Stimulated activated CD8-positive, alpha-beta memory T cell treated with anti-CD3 and anti-CD28 coated beads, Interleukin-15, amount 100 ng/mL, for 24 hours (primary cell): ENCODE results near the gene RAD54L.
"Not testable (repeated sequence)": the region's sequence is repeated elsewhere in the genome, so short reads cannot be mapped to it uniquely, and the experiment has no call there.

Experiments
- DNase-seq: peaks from one replicate; pipeline ENCODE4 v3.0.0-alpha.2; 2020; ENCODE audit warnings: low read depth

RAD54L gene

GRCh38 chr1:46285730-46286477 is 38.3 kb downstream of the RAD54L start:
- DNase-seq, result no peak

GRCh38 chr1:46288485-46289133 is 41.0 kb downstream of the RAD54L start:
- DNase-seq, result no peak

- no peak for DNase-seq
Measured at GRCh38 chr1:46289134-46289494, 41.6 kb downstream of the RAD54L start.

- no peak for DNase-seq
Measured at GRCh38 chr1:46289976-46290375, 42.4 kb downstream of the RAD54L start.

- no peak for DNase-seq
Measured at GRCh38 chr1:46295306-46295705, 47.7 kb downstream of the RAD54L start.

GRCh38 chr1:46298387-46298786 is 50.8 kb downstream of the RAD54L start:
- no peak for DNase-seq

- DNase-seq, result no peak
Measured at GRCh38 chr1:46300673-46301405, 53.3 kb downstream of the RAD54L start.

- DNase-seq, result no peak
Measured at GRCh38 chr1:46301406-46301807, 53.8 kb downstream of the RAD54L start.

GRCh38 chr1:46301808-46302640 is 54.5 kb downstream of the RAD54L start:
- peak; percentile 21 for DNase-seq

GRCh38 chr1:46302641-46303037 is 55.1 kb downstream of the RAD54L start:
- peak; percentile 5 for DNase-seq

- DNase-seq, result peak; percentile 74
Measured at GRCh38 chr1:46303038-46303871, 55.7 kb downstream of the RAD54L start, which contains the start of the genes LRRC41 and UQCRH. LRRC41 (minus strand) TSS chr1:46303616; CDS start chr1:46303322, 294 bp downstream. UQCRH (plus strand) TSS chr1:46303698; CDS start chr1:46303767, 69 bp downstream.

GRCh38 chr1:46303872-46304326 is 56.3 kb downstream of the RAD54L start:
- no peak for DNase-seq

GRCh38 chr1:46306159-46306530 is 58.6 kb downstream of the RAD54L start:
- DNase-seq, result no peak

GRCh38 chr1:46309401-46310159 is 62.0 kb downstream of the RAD54L start:
- DNase-seq, result no peak

- no peak for DNase-seq
Measured at GRCh38 chr1:46310321-46310720, 62.8 kb downstream of the RAD54L start.

GRCh38 chr1:46315669-46316403 is 68.3 kb downstream of the RAD54L start:
- DNase-seq, result no peak

GRCh38 chr1:46317323-46317722 is 69.8 kb downstream of the RAD54L start:
- no peak for DNase-seq

- not testable (repeated sequence) for DNase-seq
Measured at GRCh38 chr1:46319301-46319700, 71.7 kb downstream of the RAD54L start.
